HEK293 (cell line): ENCODE data around the gene HPSE2.

Source experiments
- TF ChIP-seq, protein P1 (sequence below): fragments of 450-650 bp; formaldehyde crosslinking; IDR thresholded peaks from 2 replicates; pipeline ENCODE4 v1.5.1; 2016; ENCODE audit warnings: missing biosample characterization, missing genetic modification characterization
- TF ChIP-seq, protein P2 (sequence below): fragments of 450-650 bp; formaldehyde crosslinking; IDR thresholded peaks from 2 replicates; pipeline ENCODE4 v1.5.1; 2016; ENCODE audit warnings: missing biosample characterization, missing genetic modification characterization

DNA sequence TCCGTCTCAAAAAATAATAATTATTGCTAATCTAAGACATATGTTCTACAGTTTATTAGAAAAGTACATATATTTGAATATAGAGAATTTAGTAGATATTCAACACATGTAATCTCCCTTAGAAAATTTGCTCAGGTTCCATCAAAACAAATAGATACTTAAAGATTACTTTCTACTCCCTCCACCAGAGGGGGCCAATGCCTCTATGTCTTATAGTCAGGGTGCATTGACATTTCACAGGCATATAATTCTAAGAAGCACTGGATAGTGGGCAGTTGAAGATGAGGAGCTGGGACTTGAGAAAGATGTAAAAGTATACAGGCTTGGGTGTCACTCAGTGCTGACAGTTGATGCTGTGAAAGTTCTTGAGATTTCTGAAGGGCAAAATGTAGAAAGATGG is 487.4 kb downstream of the HPSE2 start:
- TF ChIP-seq, protein P1, sequence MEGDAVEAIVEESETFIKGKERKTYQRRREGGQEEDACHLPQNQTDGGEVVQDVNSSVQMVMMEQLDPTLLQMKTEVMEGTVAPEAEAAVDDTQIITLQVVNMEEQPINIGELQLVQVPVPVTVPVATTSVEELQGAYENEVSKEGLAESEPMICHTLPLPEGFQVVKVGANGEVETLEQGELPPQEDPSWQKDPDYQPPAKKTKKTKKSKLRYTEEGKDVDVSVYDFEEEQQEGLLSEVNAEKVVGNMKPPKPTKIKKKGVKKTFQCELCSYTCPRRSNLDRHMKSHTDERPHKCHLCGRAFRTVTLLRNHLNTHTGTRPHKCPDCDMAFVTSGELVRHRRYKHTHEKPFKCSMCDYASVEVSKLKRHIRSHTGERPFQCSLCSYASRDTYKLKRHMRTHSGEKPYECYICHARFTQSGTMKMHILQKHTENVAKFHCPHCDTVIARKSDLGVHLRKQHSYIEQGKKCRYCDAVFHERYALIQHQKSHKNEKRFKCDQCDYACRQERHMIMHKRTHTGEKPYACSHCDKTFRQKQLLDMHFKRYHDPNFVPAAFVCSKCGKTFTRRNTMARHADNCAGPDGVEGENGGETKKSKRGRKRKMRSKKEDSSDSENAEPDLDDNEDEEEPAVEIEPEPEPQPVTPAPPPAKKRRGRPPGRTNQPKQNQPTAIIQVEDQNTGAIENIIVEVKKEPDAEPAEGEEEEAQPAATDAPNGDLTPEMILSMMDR, result no peak
- TF ChIP-seq, protein P2, sequence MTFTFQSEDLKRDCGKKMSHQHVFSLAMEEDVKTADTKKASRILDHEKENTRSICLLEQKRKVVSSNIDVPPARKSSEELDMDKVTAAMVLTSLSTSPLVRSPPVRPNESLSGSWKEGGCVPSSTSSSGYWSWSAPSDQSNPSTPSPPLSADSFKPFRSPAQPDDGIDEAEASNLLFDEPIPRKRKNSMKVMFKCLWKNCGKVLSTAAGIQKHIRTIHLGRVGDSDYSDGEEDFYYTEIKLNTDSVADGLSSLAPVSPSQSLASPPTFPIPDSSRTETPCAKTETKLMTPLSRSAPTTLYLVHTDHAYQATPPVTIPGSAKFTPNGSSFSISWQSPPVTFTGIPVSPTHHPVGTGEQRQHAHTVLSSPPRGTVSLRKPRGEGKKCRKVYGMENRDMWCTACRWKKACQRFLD (tag by site-specific recombination), result no peak
